ENCODE data around the gene HSD3B2. TPM values are rescaled to one million over a fixed set of nuclear protein-coding genes. Genes with fewer than 3 reads are reported as not detected.

Gene HSD3B2
- total RNA-seq, 1 donor from 2014 or later: not detected

DNA sequence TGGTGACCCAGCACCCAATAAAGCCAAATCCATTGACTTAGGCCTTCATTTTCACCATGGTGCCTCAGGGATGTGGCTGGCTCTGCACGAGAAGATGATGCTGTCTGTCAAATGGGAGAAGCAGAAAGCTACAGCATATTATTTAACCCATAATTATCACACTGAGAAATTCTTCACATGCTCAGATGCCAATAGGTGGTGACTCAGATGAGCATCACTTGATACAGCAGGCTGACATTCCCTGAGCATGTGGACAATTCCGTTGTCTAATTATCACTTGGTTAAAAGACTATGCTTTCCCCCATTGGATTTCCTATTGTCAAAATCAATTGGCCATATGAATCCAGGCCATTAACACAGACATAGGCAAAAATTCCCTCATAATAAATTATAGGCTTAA, 48.0 kb downstream of the HSD3B2 start:
- Histone ChIP-seq H3K4me1 (no peaks in the 10 kb centered on the region), H3K27me3 (no peaks in the 10 kb centered on the region), H3K27ac (no peak overlapping the region), H4K20me1 (ENCODE audit: low read depth) (no peaks in the 10 kb centered on the region), H3K4me2 (no peak overlapping the region), H3K9ac (no peak overlapping the region), H3K9me3 (ENCODE audit: low read depth) (no peaks in the 10 kb centered on the region), H3K36me3 (no peaks in the 10 kb centered on the region), H3F3A (ENCODE audit: low read depth) (no peaks in the 10 kb centered on the region), H3K79me2 (ENCODE audit: low read depth) (no peaks in the 10 kb centered on the region), H2AFZ (replicated peaks) (no peak overlapping the region), H3K4me3 (no peak overlapping the region)
- no peak for DNase-seq (ENCODE audit: low spot score)
- no peaks in the 10 kb centered on the region for H3K4me1 Mint-ChIP-seq
- TF ChIP-seq EZH2phosphoT487 (IDR thresholded peaks at IDR 0.05) (no peak), EZH2 (IDR thresholded peaks at IDR 0.05) (no peak), CTCF (IDR thresholded peaks at IDR 0.05) (no peak)
- H3K4me3 Mint-ChIP-seq: no peak overlapping the region
- H3K27ac Mint-ChIP-seq: no peak overlapping the region
- H3K9me3 Mint-ChIP-seq: no peaks in the 10 kb centered on the region
- H3K27me3 Mint-ChIP-seq (ENCODE audit: insufficient read depth, low read depth): peaks cover 2% of the 10 kb centered on the region
- no peaks in the 10 kb centered on the region for H3K36me3 Mint-ChIP-seq

DNA sequence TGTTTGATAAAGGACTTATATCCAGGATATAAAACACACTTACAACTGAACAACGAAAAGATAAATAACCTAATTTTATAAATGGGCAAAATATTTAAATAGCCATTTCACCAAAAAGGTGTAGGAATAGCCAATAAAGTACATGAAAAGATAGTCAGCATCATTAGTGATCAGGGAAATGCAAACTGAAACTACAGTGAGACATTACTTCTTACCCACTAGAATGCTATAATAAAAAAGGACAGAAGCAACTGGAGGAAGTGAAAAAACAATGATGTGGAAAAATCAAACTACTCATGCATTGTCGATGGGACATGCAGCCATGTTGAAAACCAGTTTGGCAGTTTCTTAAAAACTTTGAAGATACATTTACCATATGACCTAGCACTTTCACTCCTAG, 48.6 kb downstream of the HSD3B2 start:
- Histone ChIP-seq H3K79me2 (ENCODE audit: low read depth) (no peaks in the 10 kb centered on the region), H3K36me3 (no peaks in the 10 kb centered on the region), H4K20me1 (ENCODE audit: low read depth) (no peaks in the 10 kb centered on the region), H3K4me2 (no peak overlapping the region), H2AFZ (replicated peaks) (no peak overlapping the region), H3K9ac (no peak overlapping the region), H3F3A (ENCODE audit: low read depth) (no peaks in the 10 kb centered on the region), H3K27ac (no peak overlapping the region), H3K4me1 (no peaks in the 10 kb centered on the region), H3K4me3 (no peak overlapping the region), H3K27me3 (no peaks in the 10 kb centered on the region), H3K9me3 (ENCODE audit: low read depth) (no peaks in the 10 kb centered on the region)
- TF ChIP-seq EZH2phosphoT487 (IDR thresholded peaks at IDR 0.05) (no peak), CTCF (IDR thresholded peaks at IDR 0.05) (no peak), EZH2 (IDR thresholded peaks at IDR 0.05) (no peak)
- H3K4me3 Mint-ChIP-seq: no peak overlapping the region
- H3K4me1 Mint-ChIP-seq: no peaks in the 10 kb centered on the region
- no peaks in the 10 kb centered on the region for H3K36me3 Mint-ChIP-seq
- H3K9me3 Mint-ChIP-seq: no peaks in the 10 kb centered on the region
- no peak overlapping the region for H3K27ac Mint-ChIP-seq
- H3K27me3 Mint-ChIP-seq (ENCODE audit: insufficient read depth, low read depth): peaks cover 2% of the 10 kb centered on the region
- no peak for DNase-seq (ENCODE audit: low spot score)

GRCh38 chr1:119466445-119466844, 51.5 kb downstream of the HSD3B2 start:
- no peak for TF ChIP-seq EZH2 (IDR thresholded peaks at IDR 0.05)
- no peak for TF ChIP-seq EZH2phosphoT487 (IDR thresholded peaks at IDR 0.05)
- TF ChIP-seq CTCF (IDR thresholded peaks at IDR 0.05): no peak
- no peaks in the 10 kb centered on the region for H3F3A ChIP-seq (ENCODE audit: low read depth)
- H2AFZ ChIP-seq (replicated peaks): no peak overlapping the region
- Mint-ChIP-seq H3K9me3 (no peaks in the 10 kb centered on the region), H3K27me3 (ENCODE audit: insufficient read depth, low read depth) (peaks cover 2% of the 10 kb centered on the region), H3K4me1 (no peaks in the 10 kb centered on the region), H3K4me3 (no peak overlapping the region), H3K36me3 (no peaks in the 10 kb centered on the region), H3K27ac (no peak overlapping the region)
- no peak overlapping the region for H3K27ac ChIP-seq
- H3K4me3 ChIP-seq: no peak overlapping the region
- H3K27me3 ChIP-seq: no peaks in the 10 kb centered on the region
- no peaks in the 10 kb centered on the region for H3K4me1 ChIP-seq
- H3K36me3 ChIP-seq: no peaks in the 10 kb centered on the region
- no peak overlapping the region for H3K4me2 ChIP-seq
- H3K9me3 ChIP-seq (ENCODE audit: low read depth): no peaks in the 10 kb centered on the region
- DNase-seq (ENCODE audit: low spot score): no peak
- H4K20me1 ChIP-seq (ENCODE audit: low read depth): no peaks in the 10 kb centered on the region
- no peaks in the 10 kb centered on the region for H3K79me2 ChIP-seq (ENCODE audit: low read depth)
- H3K9ac ChIP-seq: no peak overlapping the region
